GM21576 (cell line): ENCODE results near the gene PIGL.
"Not testable (repeated sequence)": the region's sequence is repeated elsewhere in the genome, so short reads cannot be mapped to it uniquely, and the experiment has no call there.

Experiments used
- ATAC-seq: cut with Tn5 transposase; IDR thresholded peaks from one replicate; pipeline ENCODE4 v1.9.1; 2021; ENCODE audit warnings: mild to moderate bottlenecking, moderate library complexity; ENCODE audit not compliant: unreplicated experiment

Gene PIGL

DNA sequence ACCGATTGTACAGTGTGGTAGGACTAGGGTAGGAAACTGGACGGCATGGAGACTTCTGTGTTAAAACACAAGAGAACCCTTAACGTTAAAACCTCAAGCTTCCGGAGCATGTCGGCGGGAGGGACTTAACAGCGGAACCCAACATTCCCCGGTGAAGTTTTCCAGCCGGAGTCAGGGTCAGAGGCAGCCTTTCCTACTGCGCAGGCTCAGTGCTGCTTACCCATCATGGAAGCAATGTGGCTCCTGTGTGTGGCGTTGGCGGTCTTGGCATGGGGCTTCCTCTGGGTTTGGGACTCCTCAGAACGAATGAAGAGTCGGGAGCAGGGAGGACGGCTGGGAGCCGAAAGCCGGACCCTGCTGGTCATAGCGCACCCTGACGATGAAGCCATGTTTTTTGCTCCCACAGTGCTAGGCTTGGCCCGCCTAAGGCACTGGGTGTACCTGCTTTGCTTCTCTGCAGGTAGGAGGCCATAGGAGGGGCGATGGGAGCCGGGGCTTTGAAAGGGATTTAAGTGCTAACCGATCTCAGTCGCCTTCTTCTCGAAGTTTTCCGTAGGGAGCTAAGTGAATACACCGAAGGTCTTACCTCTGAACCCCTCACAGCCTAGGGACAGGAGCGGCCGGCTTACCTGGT, at the start of gene PIGL:
PIGL (plus strand) TSS at position 209 of the 634 bp plus-strand sequence; CDS start at position 226, 17 bp downstream.
- ATAC-seq, result peak; percentile 42

DNA sequence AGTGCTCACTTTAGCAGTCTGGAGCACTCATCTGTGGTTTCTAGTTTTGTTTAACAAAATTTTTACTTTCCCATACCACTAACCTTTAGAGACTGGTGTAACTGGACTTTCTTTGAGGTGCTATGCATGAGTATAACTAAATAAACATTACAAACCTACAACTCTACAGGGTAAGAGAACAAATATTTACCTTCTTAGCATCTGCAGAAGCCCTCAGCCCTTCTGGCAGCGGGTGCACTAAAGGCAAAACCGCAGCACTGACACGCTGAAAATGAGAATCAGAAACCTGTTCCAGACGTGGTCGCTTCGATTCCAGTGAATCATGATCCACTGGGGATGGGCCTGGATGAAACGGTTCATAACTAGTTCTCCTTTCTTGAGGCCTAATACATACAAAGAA, 45.4 kb upstream of the PIGL start:
- no peak for ATAC-seq

DNA sequence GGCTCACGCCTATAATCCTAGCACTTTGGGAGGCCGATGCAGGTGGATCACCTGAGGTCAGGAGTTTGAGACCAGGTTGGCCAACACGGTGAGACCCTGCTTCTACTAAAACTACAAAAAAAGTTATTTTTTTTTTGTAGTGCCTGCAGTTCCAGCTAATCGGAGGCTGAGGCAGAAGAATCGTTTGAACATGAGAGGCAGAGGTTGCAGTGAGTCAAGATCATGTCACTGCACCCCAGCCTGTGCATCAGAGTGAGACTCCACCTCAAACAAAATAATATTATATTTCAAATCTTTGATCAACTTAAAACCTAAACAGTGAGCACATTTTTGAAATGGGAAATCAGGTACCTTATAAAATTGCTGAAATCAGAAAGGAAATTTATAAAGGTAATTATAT, 38.2 kb upstream of the PIGL start:
- no peak for ATAC-seq

DNA sequence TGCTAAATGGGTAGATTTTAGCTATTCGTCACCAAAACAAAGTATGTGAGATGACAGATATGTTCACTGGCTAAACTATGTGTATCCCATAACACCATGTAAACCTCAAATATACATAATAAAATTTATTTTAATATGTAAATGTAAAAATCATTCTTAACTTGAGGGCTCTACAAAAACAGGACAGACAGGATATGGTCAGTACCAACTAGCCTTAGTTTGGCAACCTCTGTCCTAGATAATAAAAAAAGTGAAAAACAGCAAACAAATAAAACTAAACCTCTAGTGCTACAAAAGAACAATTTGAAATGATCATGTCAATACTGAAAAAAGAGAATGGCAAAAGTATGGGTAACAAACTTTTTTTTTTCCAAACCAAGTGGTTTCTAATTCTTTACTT, 35.4 kb upstream of the PIGL start:
- no peak for ATAC-seq

DNA sequence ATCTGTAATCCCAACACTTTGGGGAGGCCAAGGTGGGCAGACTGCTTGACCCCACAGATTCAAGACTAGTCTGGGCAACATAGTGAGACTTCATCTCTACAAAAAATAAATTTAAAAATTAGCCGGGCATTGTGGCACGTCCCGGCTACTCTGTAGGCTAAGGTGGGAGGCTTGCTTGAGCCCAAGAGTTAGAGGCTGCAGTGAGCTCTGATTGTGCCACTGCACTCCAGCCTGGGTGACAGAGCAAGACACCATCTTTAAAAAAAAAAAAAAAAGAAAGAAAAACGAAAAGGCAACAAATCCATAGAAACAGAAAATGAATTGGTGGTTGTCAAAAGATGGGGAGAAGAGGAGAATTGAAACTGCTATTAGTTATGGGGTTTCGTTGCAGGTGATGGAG, 29.4 kb upstream of the PIGL start:
- no peak for ATAC-seq

DNA sequence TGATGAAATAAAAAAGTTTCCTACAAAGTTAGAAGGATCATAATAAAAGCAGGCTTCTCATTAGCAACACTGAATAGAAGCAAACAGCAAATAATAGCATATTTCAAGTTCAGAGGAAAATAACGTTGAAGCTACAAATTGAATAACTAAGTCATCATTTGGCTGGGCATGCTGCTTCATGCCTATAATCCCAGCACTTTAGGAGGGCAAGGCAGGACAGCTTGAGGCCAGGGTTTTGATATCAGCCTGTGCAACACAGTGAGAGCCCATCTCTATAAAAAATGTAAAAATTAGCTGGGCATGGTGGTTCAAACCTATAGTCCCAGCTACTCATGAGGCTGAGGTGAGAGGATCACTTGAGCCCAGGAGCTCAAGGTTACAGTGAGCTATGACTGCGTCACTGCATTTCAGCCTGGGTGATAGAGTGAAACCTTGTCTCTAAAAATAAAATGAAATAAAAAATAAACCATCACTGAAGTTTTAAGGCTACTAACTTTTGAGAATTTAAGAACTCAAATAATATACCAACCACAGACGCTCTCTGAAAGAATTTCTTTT, 27.1 kb upstream of the PIGL start:
- ATAC-seq, result no peak

DNA sequence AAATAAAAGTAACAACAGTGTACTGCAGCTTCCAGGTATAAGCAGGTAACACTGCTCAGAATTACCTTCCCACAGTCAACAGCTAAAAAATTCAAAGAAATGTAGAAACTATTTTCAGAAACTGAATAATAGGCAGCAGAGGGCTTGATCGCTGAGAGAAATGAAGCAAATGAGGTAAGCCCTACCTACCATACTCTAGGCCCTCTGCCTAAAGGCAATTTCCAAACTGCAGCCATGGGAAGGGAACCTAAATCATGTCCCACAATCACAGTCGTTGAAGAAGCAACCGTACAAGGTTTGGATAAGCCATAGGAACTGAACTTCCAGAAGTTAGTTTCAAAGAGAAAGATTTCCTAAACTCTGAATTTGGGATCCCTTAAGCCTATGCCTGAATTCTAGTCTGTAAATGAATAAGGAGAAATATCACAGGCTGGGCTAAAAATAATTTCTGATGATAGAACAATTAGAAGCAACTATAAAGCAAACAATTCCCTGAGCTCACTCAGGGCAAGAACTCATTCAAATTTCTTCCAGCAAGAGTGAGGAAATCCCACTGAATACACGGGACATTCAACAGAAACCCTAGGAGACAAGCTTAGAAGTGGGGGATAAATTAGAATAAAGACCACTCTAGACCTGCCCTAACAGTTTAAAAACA, 26.2 kb upstream of the PIGL start:
- ATAC-seq, result no peak

DNA sequence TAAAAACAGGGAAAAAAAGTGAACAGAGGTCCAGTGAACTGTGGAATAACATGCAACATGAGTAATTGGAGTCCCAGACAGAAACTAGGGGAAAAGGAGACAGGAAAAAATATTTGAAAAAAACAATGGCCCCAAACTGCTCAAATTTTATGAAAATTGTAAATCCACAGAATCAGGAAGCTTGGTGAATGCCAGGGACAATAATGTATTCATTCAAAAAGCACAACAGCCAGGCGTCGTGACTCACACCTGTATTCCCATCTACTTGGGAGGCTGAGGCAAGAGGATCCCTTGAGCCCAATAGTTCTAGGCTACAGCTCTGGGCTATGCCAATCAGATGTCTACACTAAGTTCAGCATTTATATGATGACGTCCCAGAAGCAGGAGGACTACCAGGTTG, 25.4 kb upstream of the PIGL start:
- no peak for ATAC-seq

DNA sequence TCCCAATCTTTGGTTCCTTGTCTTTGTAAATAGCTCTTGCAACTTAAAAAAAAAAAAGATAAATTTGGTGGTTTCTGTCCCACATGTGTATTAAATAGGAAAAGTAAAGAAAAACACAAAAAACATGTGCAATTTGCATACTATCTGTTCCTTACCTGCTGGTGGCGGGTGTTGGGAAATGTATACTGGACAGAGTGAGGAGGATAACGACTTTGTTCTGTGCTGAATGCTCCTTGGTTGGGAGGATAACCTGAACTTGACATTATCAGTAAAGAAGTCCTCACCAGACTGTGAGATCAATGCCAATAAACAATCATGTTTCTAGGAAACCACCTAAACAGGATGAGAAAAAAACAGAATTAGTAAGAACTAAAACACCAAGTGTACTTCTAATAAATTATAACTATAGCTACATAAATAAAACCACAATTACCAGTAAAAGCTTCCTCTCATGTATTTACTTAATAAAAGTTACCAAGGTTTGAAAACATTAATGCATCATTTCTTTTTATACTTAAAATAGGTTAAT, 22.6 kb upstream of the PIGL start:
- not testable (repeated sequence) for ATAC-seq

DNA sequence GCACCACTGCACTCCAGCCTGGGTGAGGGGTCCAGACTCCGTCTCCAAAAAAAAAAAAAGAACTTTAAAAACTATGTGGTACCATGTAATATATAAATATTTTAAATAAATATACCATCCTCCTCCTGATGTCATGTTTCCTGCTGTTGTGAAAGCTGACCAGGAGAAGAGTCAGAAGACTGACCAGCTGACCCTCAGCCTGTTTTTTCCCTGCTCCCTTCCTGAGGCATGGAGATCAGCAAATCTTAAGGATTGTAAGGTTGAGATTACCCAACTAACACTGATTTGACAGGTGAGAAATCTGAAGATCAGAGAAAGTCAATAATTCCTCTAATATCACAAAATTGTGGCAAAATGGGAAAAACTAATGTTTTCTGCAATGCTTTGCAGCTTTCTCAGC, 19.7 kb upstream of the PIGL start:
- ATAC-seq, result no peak

DNA sequence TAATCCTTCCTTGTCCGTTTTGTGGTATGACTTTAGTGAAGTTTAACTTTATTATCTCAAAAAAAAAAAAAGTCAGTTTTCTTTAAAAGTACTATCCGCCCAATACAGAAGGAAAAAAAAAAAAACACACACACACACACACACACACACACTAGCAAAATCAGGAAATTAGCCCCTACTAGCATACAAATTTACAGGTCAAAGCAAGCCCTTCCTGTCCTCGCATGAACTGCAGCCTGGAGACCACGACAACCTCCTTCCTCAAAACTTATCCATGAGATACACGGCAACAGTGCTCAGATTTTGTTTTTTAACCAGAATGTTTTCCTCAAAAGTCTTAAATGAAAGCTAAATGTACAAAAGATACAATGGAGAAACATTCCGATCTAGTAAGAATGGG, 17.9 kb upstream of the PIGL start:
- ATAC-seq, result no peak

DNA sequence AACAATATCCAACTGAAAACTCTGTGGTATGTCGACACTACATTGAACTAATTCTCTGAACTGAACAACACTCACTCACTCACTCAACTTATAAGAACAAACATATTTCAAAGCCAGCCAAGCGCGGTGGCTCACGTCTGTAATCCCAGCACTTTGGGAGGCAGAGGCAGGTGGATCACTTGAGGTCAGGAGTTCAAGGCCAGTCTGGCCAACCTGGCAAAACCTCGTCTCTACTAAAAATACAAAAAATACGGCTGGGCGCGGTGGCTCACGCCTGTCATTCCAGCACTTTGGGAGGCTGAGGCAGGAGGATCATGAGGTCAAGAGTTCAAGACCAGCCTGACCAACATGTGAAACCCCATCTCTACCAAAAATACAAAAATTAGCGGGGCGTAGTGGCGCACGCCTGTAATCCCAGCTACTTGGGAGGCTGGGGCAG, 15.3 kb upstream of the PIGL start:
- not testable (repeated sequence) for ATAC-seq

DNA sequence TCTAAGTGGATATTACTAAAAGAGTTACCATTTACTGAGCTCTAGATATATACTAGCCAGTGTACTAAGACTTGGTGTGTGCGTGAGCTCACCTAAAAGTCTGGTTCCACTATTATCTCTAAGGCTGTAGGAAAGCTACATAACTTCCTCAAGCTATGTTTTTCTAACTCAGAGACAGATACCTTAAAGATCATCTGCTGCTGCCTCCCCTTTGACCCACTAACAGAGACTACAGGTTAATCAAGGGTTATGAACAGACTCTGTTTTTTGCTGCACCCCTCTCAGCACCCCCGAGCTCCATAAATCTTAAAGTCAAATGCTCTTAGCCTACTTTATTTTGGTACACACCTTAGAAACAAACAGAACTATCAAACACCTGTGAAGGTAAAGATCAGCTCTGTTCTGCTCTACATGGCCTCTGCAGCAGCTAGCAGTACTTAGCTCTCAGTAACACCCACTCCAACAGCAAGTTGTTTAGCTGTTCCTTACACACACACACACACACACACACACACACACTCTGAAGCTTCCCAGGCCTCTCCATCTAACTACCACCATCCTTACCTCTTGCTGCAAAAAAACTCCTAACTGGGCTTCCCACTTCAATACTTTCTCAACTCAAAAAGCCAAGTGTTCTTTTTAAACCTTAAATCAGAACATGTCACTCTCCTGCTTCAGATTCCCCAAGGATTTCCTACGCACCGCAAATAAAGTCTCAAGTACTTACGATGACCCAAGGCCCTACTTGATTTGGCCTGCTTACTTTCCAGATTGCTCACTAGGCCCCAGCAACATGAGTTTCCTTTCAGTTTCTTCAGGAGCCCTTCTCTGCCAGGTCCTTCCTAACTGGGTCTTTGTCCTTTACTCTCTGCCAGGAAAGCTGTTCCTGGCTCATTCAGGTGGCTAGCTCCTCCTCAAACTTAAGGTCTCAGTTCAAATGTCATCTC, 14.2 kb upstream of the PIGL start:
- ATAC-seq, result not testable (repeated sequence)

DNA sequence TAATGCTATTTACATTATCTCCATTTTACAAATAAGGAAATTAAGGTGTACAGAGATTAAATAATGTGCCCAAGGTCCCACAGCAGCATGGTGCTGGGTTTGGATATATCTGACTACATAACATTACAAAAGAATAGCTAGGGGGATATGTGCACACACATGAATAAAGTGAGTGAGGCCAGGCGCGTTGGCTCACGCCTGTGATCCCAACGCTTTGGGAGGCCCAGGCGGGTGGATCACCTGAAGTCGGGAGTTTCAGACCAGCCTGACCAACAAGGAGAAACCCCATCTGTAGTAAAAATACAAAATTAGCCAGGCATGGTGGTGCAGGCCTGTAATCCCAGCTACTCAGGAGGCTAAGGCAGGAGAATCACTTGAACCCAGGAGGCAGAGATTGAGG, 12.2 kb upstream of the PIGL start:
- not testable (repeated sequence) for ATAC-seq

DNA sequence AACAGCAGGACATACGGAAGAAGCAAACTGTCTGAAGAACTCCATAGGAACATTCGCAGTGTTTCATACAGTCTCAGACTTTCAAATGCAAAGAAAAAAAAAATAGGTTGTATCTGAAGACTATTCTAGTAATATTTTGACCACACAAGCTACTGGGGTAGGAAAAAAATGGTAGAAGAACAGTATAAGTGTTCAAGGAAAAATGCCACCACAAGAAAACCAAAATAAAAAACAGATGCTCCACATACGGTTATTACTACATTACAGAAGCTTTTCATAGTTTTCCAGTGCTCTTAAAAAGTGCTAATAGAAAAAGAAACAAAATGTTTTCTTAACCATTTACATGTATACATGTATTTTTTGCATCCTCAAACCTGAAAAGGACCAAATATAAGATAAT, 5.4 kb upstream of the PIGL start:
- ATAC-seq, result no peak

DNA sequence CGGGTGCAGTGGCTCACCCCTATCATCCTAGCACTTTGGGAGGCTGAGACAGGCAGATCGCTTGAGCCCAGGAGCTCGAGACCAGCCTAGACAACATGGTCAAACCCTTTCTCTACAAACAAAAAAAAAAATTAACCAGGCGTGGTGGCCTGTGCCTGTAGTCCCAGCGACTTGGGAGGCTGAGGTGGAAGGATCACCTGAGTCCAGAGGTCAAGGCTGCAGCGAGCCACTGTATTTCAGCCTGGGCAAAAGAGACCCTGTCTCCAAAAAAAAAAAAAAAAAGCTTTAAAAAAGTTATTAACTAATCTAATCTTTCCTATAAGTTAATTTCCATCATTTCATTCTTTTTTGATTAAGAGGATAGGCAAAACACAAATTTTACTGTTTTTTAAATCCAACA, 4.2 kb upstream of the PIGL start:
- ATAC-seq, result no peak

DNA sequence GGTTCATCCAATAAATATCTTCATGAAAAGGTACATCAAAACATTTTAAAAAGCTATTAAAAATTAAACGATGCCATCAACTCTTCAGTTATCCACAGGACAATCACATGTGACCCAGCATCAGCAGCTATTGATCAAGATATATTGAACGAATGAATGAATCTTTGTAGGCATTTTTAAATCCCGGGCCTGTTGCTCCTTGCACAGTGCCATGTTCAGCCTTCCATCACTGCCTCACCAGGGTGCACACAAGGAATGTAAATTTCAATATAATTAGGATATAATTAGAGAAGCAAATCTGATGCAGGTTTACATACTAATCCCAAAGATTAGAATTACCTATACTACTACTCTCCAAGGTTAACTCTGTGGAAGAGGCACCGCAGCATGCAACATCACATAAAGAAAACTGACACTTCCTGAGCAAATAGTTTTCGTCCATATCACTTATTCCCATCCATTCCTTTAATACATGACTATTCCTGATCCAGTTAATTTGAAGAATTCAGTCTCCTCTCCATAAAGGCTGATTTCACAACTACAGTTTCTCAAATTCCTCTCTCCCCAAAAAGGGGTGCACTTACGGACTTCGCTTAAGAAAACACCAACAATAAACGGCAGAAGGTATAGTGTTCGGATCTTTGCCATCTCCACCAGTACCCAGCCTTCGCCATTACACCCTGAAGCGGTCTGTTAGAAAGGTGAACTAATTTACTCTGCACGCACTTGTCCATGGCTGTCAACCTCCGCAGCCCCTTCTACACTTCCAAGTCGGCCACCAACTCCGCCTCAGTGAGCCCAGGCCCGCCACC, 2.6 kb upstream of the PIGL start:
- no peak for ATAC-seq

DNA sequence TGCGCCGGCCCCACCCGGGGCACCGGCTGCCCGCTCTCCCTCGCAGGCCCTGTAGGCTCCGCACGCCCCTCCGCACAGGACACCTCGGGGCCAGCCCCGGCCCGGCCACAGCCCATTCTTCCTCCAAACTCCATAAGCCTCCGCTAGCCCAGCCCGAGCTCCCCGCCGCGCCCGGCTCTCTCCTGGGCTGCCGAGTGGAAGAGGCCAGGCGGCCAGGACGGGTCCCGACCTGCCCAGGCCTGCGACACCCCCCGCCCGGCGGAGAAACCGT, 2.1 kb upstream of the PIGL start:
- ATAC-seq, result peak; percentile 27

DNA sequence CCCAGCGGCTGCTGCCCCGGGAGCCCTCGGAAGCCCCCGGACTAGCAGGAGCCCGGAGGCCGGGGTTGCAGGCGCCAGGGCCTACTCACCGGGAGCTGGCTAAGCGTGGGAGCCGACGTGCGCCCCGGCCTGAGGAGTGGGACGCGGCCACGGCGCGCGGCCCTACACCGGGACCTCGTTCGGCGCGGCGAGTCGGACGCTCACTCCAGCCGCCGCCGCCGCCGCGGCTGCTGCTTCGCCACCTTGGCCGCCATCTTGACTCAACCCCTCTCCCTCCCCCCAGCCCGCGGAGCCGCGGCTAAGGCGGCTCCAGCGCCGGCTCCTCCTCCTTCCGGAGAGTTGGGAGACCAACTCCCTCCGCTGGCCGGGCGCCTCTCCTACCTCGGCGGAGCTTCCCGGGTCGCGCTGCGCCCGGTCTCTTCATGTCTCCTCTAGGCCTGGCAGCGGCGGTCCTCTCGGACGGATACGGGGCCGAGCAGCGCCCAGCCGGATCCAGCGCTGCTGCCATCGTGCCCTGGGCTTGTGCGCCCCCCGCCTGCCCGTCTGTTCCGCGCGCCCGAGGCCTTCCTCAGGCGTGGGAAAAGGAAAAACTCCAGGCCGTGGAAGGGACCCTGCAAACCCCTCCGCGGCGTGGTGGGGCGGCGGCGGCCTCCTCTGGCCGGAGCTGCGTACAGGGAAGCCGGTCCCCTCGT, 1.6 kb upstream of the PIGL start, which contains the start of gene NCOR1:
NCOR1 (minus strand) TSS at position 262 of the 692 bp plus-strand sequence. CDS start 20,965 bp downstream, outside the sequence.
- peak; percentile 69 for ATAC-seq

DNA sequence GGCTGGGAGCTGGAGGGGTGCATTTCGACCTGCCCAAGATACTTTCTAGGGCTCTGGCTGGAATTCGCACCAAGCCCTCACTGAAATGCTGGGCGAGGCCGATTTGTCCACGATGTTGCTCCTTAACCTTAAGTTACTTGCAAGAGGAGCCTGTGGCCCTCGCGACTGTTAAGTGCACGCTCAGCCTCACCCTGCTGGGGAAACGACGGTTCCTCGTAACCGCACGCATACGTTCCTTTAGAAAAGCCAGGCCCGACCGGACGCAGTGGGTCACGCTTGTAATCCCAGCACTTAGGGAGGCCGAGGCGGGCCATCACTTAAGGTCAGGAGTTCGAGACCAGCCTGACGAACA, 1.1 kb upstream of the PIGL start:
- ATAC-seq, result no peak
